Measurements from ENCODE around the gene ADM5. TPM values are rescaled to one million over a fixed set of nuclear protein-coding genes. Genes with fewer than 3 reads are reported as not detected.

ADM5 gene
- polyA plus RNA-seq, 6 donors from 2014 or later = 0.19 to 0.47 (median 0.26) TPM; not detected in 2

DNA sequence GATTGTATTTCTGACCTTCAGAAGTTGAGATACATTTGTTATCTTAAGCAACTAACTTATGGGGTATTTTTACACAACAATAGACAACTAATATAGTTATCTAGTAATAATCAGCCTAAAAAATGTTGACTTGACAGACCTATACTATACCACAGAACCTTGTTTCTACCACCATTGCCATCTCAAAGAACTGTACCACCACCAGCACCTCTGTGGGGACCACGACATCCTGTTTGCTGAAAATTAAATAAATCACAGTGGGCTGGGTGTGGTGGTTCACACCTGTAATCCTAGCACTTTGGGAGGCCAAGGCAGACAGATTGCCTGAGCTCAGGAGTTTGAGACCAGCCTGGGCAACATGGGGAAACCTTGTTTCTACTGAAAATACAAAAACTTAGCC, 49.7 kb downstream of the ADM5 start:
- Mint-ChIP-seq H3K27ac (no peak overlapping the region), H3K36me3 (no peaks in the 10 kb centered on the region), H3K27me3 (no peaks in the 10 kb centered on the region), H3K9me3 (no peaks in the 10 kb centered on the region), H3K4me3 (no peak overlapping the region), H3K4me1 (no peaks in the 10 kb centered on the region)
- no peak for ATAC-seq (ENCODE audit: low read depth in 2 of 2)
- DNase-seq = no peak

DNA sequence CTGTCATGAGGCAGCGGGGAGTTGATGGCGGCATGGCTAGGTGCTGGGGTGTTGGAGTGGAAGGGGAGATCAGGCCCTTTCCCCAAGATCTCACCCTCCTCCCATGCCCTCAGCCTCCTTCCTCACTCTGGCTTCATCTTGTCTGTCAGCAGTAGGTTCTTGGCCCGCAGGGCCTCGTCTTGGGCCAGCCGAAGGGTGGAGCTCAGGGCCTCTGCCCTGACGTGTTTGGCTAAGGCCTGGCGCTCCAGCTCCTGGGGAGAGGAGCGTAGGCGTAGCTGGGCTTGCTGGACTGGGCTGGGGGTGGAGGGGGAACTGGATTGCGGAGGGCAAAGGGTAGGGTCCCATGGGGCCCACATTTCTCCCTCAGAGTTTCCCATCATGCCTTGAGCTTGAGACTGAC, 50.5 kb downstream of the ADM5 start:
- no peak for ATAC-seq (ENCODE audit: low read depth in 2 of 2)
- H3K27me3 Mint-ChIP-seq = peaks cover 0 to 3% (median 0%) of the 10 kb centered on the region in 3 donors

More for the DNA sequence above, 50.5 kb downstream of the ADM5 start:
- Mint-ChIP-seq H3K36me3 (no peaks in the 10 kb centered on the region), H3K4me3 (no peak overlapping the region), H3K9me3 (no peaks in the 10 kb centered on the region), H3K27ac (peak overlapping the region in 1 of 6 donors; percentile 47), H3K4me1 (no peaks in the 10 kb centered on the region)
- no peak for DNase-seq

Other genes with a start within 250 kb of the ADM5 start
- not detected for gene SLC17A7, start 248.1 kb upstream of the ADM5 start, polyA plus RNA-seq (ENCODE audit: low read depth in 6 of 6)
- 10 to 100 TPM; 70.3 to 95.3 (median 79.0) TPM for gene PIH1D1, start 237.8 kb upstream of the ADM5 start, polyA plus RNA-seq (ENCODE audit: low read depth in 6 of 6)
- 100 to 1,000 TPM in 1 of 6 donors, 10 to 100 TPM in 5; 54.2 to 103 (median 74.6) TPM for gene ALDH16A1, start 236.4 kb upstream of the ADM5 start, polyA plus RNA-seq (ENCODE audit: low read depth in 6 of 6)
- gene FLT3LG, start 215.4 kb upstream of the ADM5 start, polyA plus RNA-seq (ENCODE audit: low read depth in 6 of 6) = 10 to 100 TPM in 5 of 6 donors, 1 to 10 TPM in 1; 9.5 to 15.0 (median 11.4) TPM
- gene RPL13A, start 202.0 kb upstream of the ADM5 start, polyA plus RNA-seq (ENCODE audit: low read depth in 6 of 6) = 1,000 to 10,000 TPM; 1,519 to 3,103 (median 2,606) TPM
- gene RPS11, start 193.2 kb upstream of the ADM5 start, polyA plus RNA-seq (ENCODE audit: low read depth in 6 of 6) = 1,000 to 10,000 TPM; 2,581 to 3,900 (median 3,339) TPM
- 10 to 100 TPM; 56.7 to 69.7 (median 62.7) TPM for gene FCGRT, start 176.9 kb upstream of the ADM5 start, polyA plus RNA-seq (ENCODE audit: low read depth in 6 of 6)
- gene RCN3, start 161.6 kb upstream of the ADM5 start, polyA plus RNA-seq (ENCODE audit: low read depth in 6 of 6) = under 1 TPM in 2 of 6 donors, not detected in 4; 0.17 to 0.43 TPM
- gene NOSIP, start 109.0 kb upstream of the ADM5 start, polyA plus RNA-seq (ENCODE audit: low read depth in 6 of 6) = 100 to 1,000 TPM in 5 of 6 donors, 10 to 100 TPM in 1; 89.5 to 136 (median 113) TPM
- gene PRRG2, start 108.3 kb upstream of the ADM5 start, polyA plus RNA-seq (ENCODE audit: low read depth in 6 of 6) = under 1 TPM in 5 of 6 donors, not detected in 1; 0.20 to 0.79 (median 0.62) TPM
- gene PRR12, start 98.4 kb upstream of the ADM5 start, polyA plus RNA-seq (ENCODE audit: low read depth in 6 of 6) = under 1 TPM; 0.09 to 0.77 (median 0.29) TPM
- gene RRAS, start 49.5 kb upstream of the ADM5 start, polyA plus RNA-seq (ENCODE audit: low read depth in 6 of 6) = 10 to 100 TPM; 16.6 to 24.9 (median 19.9) TPM
- gene SCAF1, start 47.4 kb upstream of the ADM5 start, polyA plus RNA-seq (ENCODE audit: low read depth in 6 of 6) = 1 to 10 TPM in 3 of 6 donors, under 1 TPM in 2, not detected in 1; 0.84 to 2.9 (median 1.1) TPM
- gene IRF3, start 23.7 kb upstream of the ADM5 start, polyA plus RNA-seq (ENCODE audit: low read depth in 6 of 6) = 10 to 100 TPM; 39.3 to 60.5 (median 52.4) TPM
- 10 to 100 TPM in 4 of 6 donors, 1 to 10 TPM in 2; 8.0 to 12.7 (median 10.6) TPM for gene BCL2L12, start 23.7 kb upstream of the ADM5 start, polyA plus RNA-seq (ENCODE audit: low read depth in 6 of 6)
- gene PRMT1, start 12.3 kb upstream of the ADM5 start, polyA plus RNA-seq (ENCODE audit: low read depth in 6 of 6) = 100 to 1,000 TPM; 175 to 363 (median 192) TPM
- gene CPT1C, start 1.5 kb downstream of the ADM5 start, polyA plus RNA-seq (ENCODE audit: low read depth in 6 of 6) = not detected
- under 1 TPM in 1 of 6 donors, not detected in 5; 0.18 TPM for gene TSKS, start 73.7 kb downstream of the ADM5 start, polyA plus RNA-seq (ENCODE audit: low read depth in 6 of 6)
- gene AP2A1, start 77.4 kb downstream of the ADM5 start, polyA plus RNA-seq (ENCODE audit: low read depth in 6 of 6) = 1 to 10 TPM; 3.9 to 8.0 (median 5.0) TPM
- 1 to 10 TPM; 4.7 to 8.4 (median 5.7) TPM for gene FUZ, start 123.7 kb downstream of the ADM5 start, polyA plus RNA-seq (ENCODE audit: low read depth in 6 of 6)
- 10 to 100 TPM; 21.2 to 49.7 (median 28.9) TPM for gene MED25, start 128.7 kb downstream of the ADM5 start, polyA plus RNA-seq (ENCODE audit: low read depth in 6 of 6)
- gene PTOV1, start 161.6 kb downstream of the ADM5 start, polyA plus RNA-seq (ENCODE audit: low read depth in 6 of 6) = 10 to 100 TPM; 46.1 to 98.3 (median 60.3) TPM
- gene PNKP, start 178.0 kb downstream of the ADM5 start, polyA plus RNA-seq (ENCODE audit: low read depth in 6 of 6) = 10 to 100 TPM; 39.4 to 64.9 (median 49.8) TPM
- 1 to 10 TPM; 1.5 to 6.0 (median 3.2) TPM for gene AKT1S1, start 187.8 kb downstream of the ADM5 start, polyA plus RNA-seq (ENCODE audit: low read depth in 6 of 6)
- gene TBC1D17, start 188.1 kb downstream of the ADM5 start, polyA plus RNA-seq (ENCODE audit: low read depth in 6 of 6) = 10 to 100 TPM; 10.5 to 20.6 (median 12.3) TPM
- gene IL4I1, start 207.3 kb downstream of the ADM5 start, polyA plus RNA-seq (ENCODE audit: low read depth in 6 of 6) = 1 to 10 TPM in 1 of 6 donors, under 1 TPM in 1, not detected in 4; 0.66 to 1.2 TPM
- gene ATF5, start 239.6 kb downstream of the ADM5 start, polyA plus RNA-seq (ENCODE audit: low read depth in 6 of 6) = under 1 TPM in 5 of 6 donors, not detected in 1; 0.49 to 0.99 (median 0.71) TPM
- gene NUP62, start 239.9 kb downstream of the ADM5 start, polyA plus RNA-seq (ENCODE audit: low read depth in 6 of 6) = 10 to 100 TPM; 30.3 to 59.2 (median 51.3) TPM

Measured in naive B cell (primary cell).